Natural killer cell (primary cell): Measurements from ENCODE around the gene EEIG1. TPM values are rescaled to one million over a fixed set of nuclear protein-coding genes. Genes with fewer than 3 reads are reported as not detected.

ENCODE experiments used
- ATAC-seq, 3 donors: fragments of 150-1000 bp in 2 of 3; fragments of 200-7000 bp in 1 of 3; cut with Tn5 transposase; 1 replicate in 1 of 3; 2 replicates in 2 of 3; pipeline ENCODE4 v1.10.0; 2021; ENCODE audit warnings: mild to moderate bottlenecking in 2 of 3, moderate library complexity in 2 of 3
- DNase-seq, 2 donors: peaks; one replicate each; pipeline versions ENCODE4 v3.0.0 to v3.0.0-alpha.2; 2013 to 2021; ENCODE audit warnings: mixed read lengths in 1 of 2
- H3K27ac ChIP-seq: one replicate; pipeline ENCODE4 v1.5.1; 2013; ENCODE audit warnings: mild to moderate bottlenecking, low read length
- H3K27me3 ChIP-seq: one replicate; pipeline ENCODE4 v1.6.1; 2013; ENCODE audit warnings: low read length; ENCODE audit not compliant: control insufficient read depth, insufficient read depth
- H3K36me3 ChIP-seq: one replicate; pipeline ENCODE4 v1.6.1; 2013; ENCODE audit warnings: low read length; ENCODE audit not compliant: control insufficient read depth, insufficient read depth
- H3K4me1 ChIP-seq: one replicate; pipeline ENCODE4 v1.6.1; 2013; ENCODE audit warnings: low read length; ENCODE audit not compliant: control insufficient read depth, insufficient read depth
- H3K4me3 ChIP-seq: one replicate; pipeline ENCODE4 v1.5.1; 2013; ENCODE audit warnings: low read length
- H3K9me3 ChIP-seq: one replicate; pipeline ENCODE4 v1.6.1; 2013; ENCODE audit warnings: low read length; ENCODE audit not compliant: control insufficient read depth, insufficient read depth
- H3K27ac Mint-ChIP-seq, 2 donors: one replicate each; pipeline ENCODE4 v1.8.0; 2022; ENCODE audit warnings: mild to moderate bottlenecking in 2 of 2, mixed read lengths in 2 of 2, moderate library complexity in 1 of 2
- H3K27me3 Mint-ChIP-seq, 2 donors: one replicate each; pipeline ENCODE4 v1.8.0; 2022; ENCODE audit warnings: low read depth in 2 of 2, mixed read lengths in 2 of 2
- H3K36me3 Mint-ChIP-seq: one replicate; pipeline ENCODE4 v1.8.0; 2022; ENCODE audit warnings: mixed read lengths
- H3K4me1 Mint-ChIP-seq, 2 donors: one replicate each; pipeline ENCODE4 v1.8.0; 2022; ENCODE audit warnings: mixed read lengths in 2 of 2
- H3K4me3 Mint-ChIP-seq: one replicate; pipeline ENCODE4 v1.8.0; 2022; ENCODE audit warnings: mild to moderate bottlenecking, moderate library complexity, mixed read lengths
- H3K9me3 Mint-ChIP-seq, 2 donors: one replicate each; pipeline ENCODE4 v1.8.0; 2022; ENCODE audit warnings: mixed read lengths in 2 of 2
- WGBS: methylation state at CpG from one replicate; pipeline ENCODE4 v1.1.7; 2013; ENCODE audit warnings: missing lambda C conversion rate; ENCODE audit not compliant: insufficient coverage; 5-methylcytosine and 5-hydroxymethylcytosine counted together
- intact Hi-C: fragments of 100-400 bp; cut with micrococcal nuclease; formaldehyde crosslinking; loops from one replicate; pipeline ENCODE4 v1.14.2; 2022
- total RNA-seq, 4 donors: library from RNA; stranded (reverse); fragments of 120-200 nt in 1 of 4; gene quantifications; one replicate each; pipeline versions ENCODE4 v1.2.3 to v1.2.4, GENCODE V29; 2013 to 2022
- TF ChIP-seq, protein P1 (sequence below): fragments of 200-600 bp; IDR thresholded peaks from one replicate; pipeline ENCODE4 v1.8.0; 2022; ENCODE audit warnings: antibody characterized with exemption

The EEIG1 gene
- total RNA-seq, 3 donors from 2014 or later (not counting 1 experiment from before 2014, with no cell fraction given), result 10.3 to 36.0 (median 28.2) TPM

DNA sequence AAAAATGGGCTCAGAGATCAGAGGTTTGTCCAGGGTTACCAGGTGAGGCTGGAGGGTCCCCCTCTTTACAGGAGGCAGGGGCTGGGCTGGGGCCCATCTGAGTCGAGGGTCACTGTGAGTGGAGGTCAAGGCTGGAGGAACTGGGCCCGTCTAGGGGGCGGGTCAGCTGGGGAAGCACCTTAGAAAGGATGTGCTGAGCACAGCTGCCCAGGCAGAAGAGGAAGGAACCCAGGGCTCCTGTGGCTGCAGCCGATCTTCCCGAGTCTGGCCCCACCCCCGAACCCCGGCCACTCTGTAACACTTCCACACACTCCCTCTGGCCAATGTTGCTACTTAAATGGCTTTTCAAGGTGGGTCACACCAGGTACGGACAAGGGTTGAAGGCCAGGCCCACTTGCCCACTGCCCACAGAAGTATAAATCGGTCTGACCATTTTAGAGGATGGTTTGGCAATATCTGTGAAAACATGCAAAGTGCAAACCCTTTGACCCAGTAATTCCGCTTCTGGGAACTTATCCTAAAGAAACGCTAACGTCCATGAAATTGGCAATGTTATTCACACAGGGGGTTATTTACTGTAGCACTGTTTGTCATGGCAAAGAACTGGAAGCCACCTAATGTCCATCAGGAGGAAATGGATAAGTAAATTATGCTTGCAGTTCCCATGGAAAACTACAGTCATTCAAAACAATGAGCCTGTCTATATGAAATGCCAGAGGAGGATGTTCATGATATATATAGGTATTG is 30.5 kb upstream of the EEIG1 start:
- H3K27me3 Mint-ChIP-seq, result no peaks in the 10 kb centered on the region
- H3K9me3 Mint-ChIP-seq, result peaks cover 0 to 3% of the 10 kb centered on the region in 2 donors
- Histone ChIP-seq H3K27ac (no peak overlapping the region), H3K4me3 (no peak overlapping the region), H3K36me3 (no peaks in the 10 kb centered on the region), H3K9me3 (peaks cover 5% of the 10 kb centered on the region), H3K27me3 (no peaks in the 10 kb centered on the region), H3K4me1 (peaks cover 32% of the 10 kb centered on the region)
- intact Hi-C loops, result no loop called here
- DNase-seq (no peak), ATAC-seq (no peak)
- H3K4me3 Mint-ChIP-seq, result no peak overlapping the region
- WGBS, result 28% methylated on average over 12 of the region's 12 CpGs
- TF ChIP-seq, protein P1, sequence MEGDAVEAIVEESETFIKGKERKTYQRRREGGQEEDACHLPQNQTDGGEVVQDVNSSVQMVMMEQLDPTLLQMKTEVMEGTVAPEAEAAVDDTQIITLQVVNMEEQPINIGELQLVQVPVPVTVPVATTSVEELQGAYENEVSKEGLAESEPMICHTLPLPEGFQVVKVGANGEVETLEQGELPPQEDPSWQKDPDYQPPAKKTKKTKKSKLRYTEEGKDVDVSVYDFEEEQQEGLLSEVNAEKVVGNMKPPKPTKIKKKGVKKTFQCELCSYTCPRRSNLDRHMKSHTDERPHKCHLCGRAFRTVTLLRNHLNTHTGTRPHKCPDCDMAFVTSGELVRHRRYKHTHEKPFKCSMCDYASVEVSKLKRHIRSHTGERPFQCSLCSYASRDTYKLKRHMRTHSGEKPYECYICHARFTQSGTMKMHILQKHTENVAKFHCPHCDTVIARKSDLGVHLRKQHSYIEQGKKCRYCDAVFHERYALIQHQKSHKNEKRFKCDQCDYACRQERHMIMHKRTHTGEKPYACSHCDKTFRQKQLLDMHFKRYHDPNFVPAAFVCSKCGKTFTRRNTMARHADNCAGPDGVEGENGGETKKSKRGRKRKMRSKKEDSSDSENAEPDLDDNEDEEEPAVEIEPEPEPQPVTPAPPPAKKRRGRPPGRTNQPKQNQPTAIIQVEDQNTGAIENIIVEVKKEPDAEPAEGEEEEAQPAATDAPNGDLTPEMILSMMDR, result no peak
- peaks cover 15 to 21% of the 10 kb centered on the region in 2 donors for H3K4me1 Mint-ChIP-seq
- H3K36me3 Mint-ChIP-seq, result no peaks in the 10 kb centered on the region
- peak overlapping the region in 1 of 2 donors; percentile 45 for H3K27ac Mint-ChIP-seq

GRCh38 chr9:128009639-128010038 is 28.9 kb upstream of the EEIG1 start:
- H3K9me3 ChIP-seq, result peaks cover 5% of the 10 kb centered on the region
- no peaks in the 10 kb centered on the region for H3K36me3 ChIP-seq
- no peaks in the 10 kb centered on the region for H3K36me3 Mint-ChIP-seq
- intact Hi-C loops, result no loop called here
- peaks cover 0 to 3% of the 10 kb centered on the region in 2 donors for H3K9me3 Mint-ChIP-seq
- no peak overlapping the region for H3K4me3 ChIP-seq
- no peak overlapping the region for H3K4me3 Mint-ChIP-seq
- DNase-seq (no peak), ATAC-seq (no peak)
- H3K27me3 Mint-ChIP-seq, result no peaks in the 10 kb centered on the region
- 98% methylated on average over 9 of the region's 9 CpGs for WGBS
- H3K4me1 Mint-ChIP-seq, result peaks cover 15 to 21% of the 10 kb centered on the region in 2 donors
- TF ChIP-seq, protein P1, result no peak
- H3K4me1 ChIP-seq, result peaks cover 43% of the 10 kb centered on the region
- peak overlapping the region; percentile 19 to 86 for H3K27ac Mint-ChIP-seq
- H3K27ac ChIP-seq, result no peak overlapping the region
- no peaks in the 10 kb centered on the region for H3K27me3 ChIP-seq

GRCh38 chr9:128008171-128008570 is 27.4 kb upstream of the EEIG1 start:
- peaks cover 0 to 3% of the 10 kb centered on the region in 2 donors for H3K9me3 Mint-ChIP-seq
- no peaks in the 10 kb centered on the region for H3K36me3 ChIP-seq
- no peaks in the 10 kb centered on the region for H3K27me3 ChIP-seq
- H3K27ac ChIP-seq, result peak overlapping the region; percentile 63
- ATAC-seq (no peak), DNase-seq (no peak)
- TF ChIP-seq, protein P1, result no peak
- H3K4me1 Mint-ChIP-seq, result peaks cover 15 to 21% of the 10 kb centered on the region in 2 donors
- H3K27ac Mint-ChIP-seq, result peak overlapping the region; percentile 86
- H3K27me3 Mint-ChIP-seq, result no peaks in the 10 kb centered on the region
- peak overlapping the region; percentile 63 for H3K4me3 Mint-ChIP-seq
- H3K4me1 ChIP-seq, result peaks cover 43% of the 10 kb centered on the region
- no peaks in the 10 kb centered on the region for H3K36me3 Mint-ChIP-seq
- no peak overlapping the region for H3K4me3 ChIP-seq
- 97% methylated on average over 5 of the region's 5 CpGs for WGBS
- H3K9me3 ChIP-seq, result peaks cover 5% of the 10 kb centered on the region
- intact Hi-C loops, result no loop called here
